ENCODE results near the gene DCTPP1. TPM values are rescaled to one million over a fixed set of nuclear protein-coding genes. Genes with fewer than 3 reads are reported as not detected.

The DCTPP1 gene
- total and polyA plus RNA-seq, 2 of the 13 experiments (the other 11 are each of a cell fraction or from before 2014, with no cell fraction given), result 54.8 to 74.4 TPM

GRCh38 chr16:30395155-30395991 lies 34.5 kb downstream of the DCTPP1 start, which contains the start of gene ZNF48 (continued):
- peak; percentile 41; the same call in 1 of the 2 replicates for TF ChIP-seq RERE (CRISPR knock-in tag; IDR thresholded peaks at IDR 0.05; ENCODE audit: low read depth)
- TF ChIP-seq NRL (CRISPR knock-in tag; IDR thresholded peaks at IDR 0.05; ENCODE audit: borderline replicate concordance), result peak; percentile 59; the same call in 1 of the 2 replicates
- TF ChIP-seq ZNF451 (CRISPR knock-in tag; IDR thresholded peaks at IDR 0.05), result no peak
- TF ChIP-seq ZNF768 (CRISPR knock-in tag; IDR thresholded peaks at IDR 0.05), result peak; percentile 91
- TF ChIP-seq NCOA5 (CRISPR knock-in tag; IDR thresholded peaks at IDR 0.05), result no peak
- TF ChIP-seq ZNF841 (CRISPR knock-in tag; IDR thresholded peaks at IDR 0.05; ENCODE audit: borderline replicate concordance), result 0 out of 2 replicates have a peak, but pooled peaks have one; percentile 44
- TF ChIP-seq HOXA5 (CRISPR knock-in tag; IDR thresholded peaks at IDR 0.05), result peak; percentile 63; the same call in 1 of the 2 replicates
- TF ChIP-seq MAZ (IDR thresholded peaks at IDR 0.05; ENCODE audit: borderline replicate concordance, low read depth, low read length), result peak; percentile 88
- peak; percentile 88 for TF ChIP-seq MAZ (CRISPR knock-in tag; IDR thresholded peaks at IDR 0.05; ENCODE audit: low read depth)
- no peak for TF ChIP-seq SP1 (IDR thresholded peaks at IDR 0.05)
- TF ChIP-seq SP1 (CRISPR knock-in tag; IDR thresholded peaks at IDR 0.05), result peak; percentile 75; the same call in 1 of the 2 replicates
- TF ChIP-seq KDM4B (CRISPR knock-in tag; IDR thresholded peaks at IDR 0.05), result peak; percentile 17; the same call in 1 of the 2 replicates
- TF ChIP-seq RBFOX2 (IDR thresholded peaks at IDR 0.05; ENCODE audit: low read depth, low read length), result peak; percentile 92
- 0 out of 2 replicates have a peak, but pooled peaks have one; percentile 17 for TF ChIP-seq REPIN1 (CRISPR knock-in tag; IDR thresholded peaks at IDR 0.05; ENCODE audit: borderline replicate concordance, low read depth)
- no peak for TF ChIP-seq ZNF646 (CRISPR knock-in tag; IDR thresholded peaks at IDR 0.05)

Measured in HepG2 (cell line).